Mesenchymal stem cell (in vitro differentiated cells and primary cell): ENCODE results near the gene AQP7.

ENCODE experiments used
- DNase-seq: peaks from one replicate; pipeline ENCODE4 v3.0.0-alpha.2; 2013
- H2AFZ ChIP-seq: one replicate; pipeline ENCODE4 v1.6.1; 2013; ENCODE audit warnings: low read depth, mild to moderate bottlenecking, control low read depth, inconsistent platforms, low read length, moderate library complexity
- H2AK5ac ChIP-seq: 2 replicates; pipeline ENCODE4 v1.6.1; 2013; ENCODE audit warnings: low read length, moderate library complexity, mild to moderate bottlenecking, inconsistent platforms; ENCODE audit not compliant: severe bottlenecking
- H2BK120ac ChIP-seq: one replicate; pipeline ENCODE4 v1.6.1; 2013; ENCODE audit warnings: low read depth, mild to moderate bottlenecking, inconsistent platforms, low read length, moderate library complexity
- H2BK12ac ChIP-seq, 2 experiments: one replicate each; pipeline ENCODE4 v1.6.1; 2013; ENCODE audit warnings: inconsistent platforms in 2 of 2, low read length in 2 of 2, mild to moderate bottlenecking in 2 of 2, moderate library complexity in 2 of 2, control low read depth in 1 of 2
- H2BK15ac ChIP-seq: one replicate; pipeline ENCODE4 v1.6.1; 2013; ENCODE audit warnings: mild to moderate bottlenecking, low read depth, inconsistent platforms; ENCODE audit not compliant: poor library complexity, severe bottlenecking
- H2BK5ac ChIP-seq: 2 replicates; pipeline ENCODE4 v1.6.1; 2013; ENCODE audit warnings: low read depth, mild to moderate bottlenecking, low read length, control low read depth, inconsistent platforms; ENCODE audit not compliant: poor library complexity, severe bottlenecking
- H3K14ac ChIP-seq, 2 experiments: one replicate each; pipeline ENCODE4 v1.6.1; 2013; ENCODE audit warnings: inconsistent platforms in 2 of 2, low read length in 2 of 2, control low read depth in 1 of 2, mild to moderate bottlenecking in 1 of 2, moderate library complexity in 1 of 2
- H3K18ac ChIP-seq, 2 experiments: one replicate each; pipeline ENCODE4 v1.6.1; 2013; ENCODE audit warnings: inconsistent platforms in 2 of 2, low read length in 2 of 2, control low read depth in 1 of 2, low read depth in 1 of 2, mild to moderate bottlenecking in 1 of 2
- H3K23ac ChIP-seq, 2 experiments: one replicate each; pipeline ENCODE4 v1.6.1; 2013; ENCODE audit warnings: inconsistent platforms in 2 of 2, low read length in 2 of 2, mild to moderate bottlenecking in 2 of 2, moderate library complexity in 2 of 2, control low read depth in 1 of 2
- H3K27ac ChIP-seq: 2 replicates; pipeline ENCODE4 v1.5.1; 2013; ENCODE audit warnings: mild to moderate bottlenecking, moderate library complexity, low read length, control low read depth, inconsistent platforms; ENCODE audit not compliant: poor library complexity, severe bottlenecking
- H3K27me3 ChIP-seq, 2 experiments: 2 replicates each; pipeline versions ENCODE4 v1.6.1 to v1.7.0; 2013; ENCODE audit warnings: low read length in 2 of 2, mild to moderate bottlenecking in 2 of 2, moderate library complexity in 2 of 2, control low read depth in 1 of 2, inconsistent platforms in 1 of 2; ENCODE audit not compliant: control insufficient read depth in 1 of 2, insufficient read depth in 1 of 2
- H3K36me3 ChIP-seq, 2 experiments: 2 replicates each; pipeline versions ENCODE4 v1.6.1 to v1.7.0; 2013; ENCODE audit warnings: low read length in 2 of 2, control low read depth in 1 of 2, inconsistent platforms in 1 of 2, low read depth in 1 of 2, mild to moderate bottlenecking in 1 of 2; ENCODE audit not compliant: insufficient read depth in 2 of 2, control insufficient read depth in 1 of 2
- H3K4ac ChIP-seq, 2 experiments: one replicate each; pipeline ENCODE4 v1.6.1; 2013; ENCODE audit warnings: inconsistent platforms in 2 of 2, low read length in 2 of 2, mild to moderate bottlenecking in 2 of 2, moderate library complexity in 2 of 2, control low read depth in 1 of 2, low read depth in 1 of 2
- H3K4me1 ChIP-seq: 2 replicates; pipeline ENCODE4 v1.6.1; 2013; ENCODE audit warnings: low read depth, low read length, control low read depth; ENCODE audit not compliant: control insufficient read depth, insufficient read depth
- H3K4me2 ChIP-seq: 2 replicates; pipeline ENCODE4 v1.6.1; 2013; ENCODE audit warnings: low read length, mild to moderate bottlenecking, inconsistent platforms; ENCODE audit not compliant: poor library complexity, severe bottlenecking
- H3K4me3 ChIP-seq, 2 experiments: 2 replicates each; pipeline versions ENCODE4 v1.5.1 to v1.7.0; 2013; ENCODE audit warnings: low read length in 2 of 2, mild to moderate bottlenecking in 2 of 2, control low read depth in 1 of 2, low read depth in 1 of 2; ENCODE audit not compliant: insufficient read depth in 1 of 2
- H3K79me1 ChIP-seq: replicated peaks from 2 replicates; pipeline ENCODE4 v1.6.1; 2013; ENCODE audit warnings: mild to moderate bottlenecking, control low read depth, low read length, inconsistent platforms; ENCODE audit not compliant: poor library complexity, severe bottlenecking
- H3K9ac ChIP-seq: 2 replicates; pipeline ENCODE4 v1.7.0; 2013; ENCODE audit warnings: mild to moderate bottlenecking, low read length, moderate library complexity
- H3K9me3 ChIP-seq: 2 replicates; pipeline ENCODE4 v1.7.0; 2013; ENCODE audit warnings: mild to moderate bottlenecking, low read length; ENCODE audit not compliant: control insufficient read depth
- H4K8ac ChIP-seq: one replicate; pipeline ENCODE4 v1.6.1; 2013; ENCODE audit warnings: inconsistent platforms, mild to moderate bottlenecking, low read length, moderate library complexity
- H4K91ac ChIP-seq: one replicate; pipeline ENCODE4 v1.6.1; 2013; ENCODE audit warnings: mild to moderate bottlenecking, low read length, inconsistent platforms
- WGBS: methylation state at CpG from one replicate; pipeline ENCODE4 v1.1.7; 2013; ENCODE audit warnings: mixed read lengths; 5-methylcytosine and 5-hydroxymethylcytosine counted together

AQP7 gene

GRCh38 chr9:33419708-33420303, 17.4 kb upstream of the AQP7 start:
- Histone ChIP-seq H3K18ac (no peak overlapping the region), H3K4ac (no peak overlapping the region), H2AK5ac (no peak overlapping the region), H2BK12ac (no peak overlapping the region), H3K4me1 (peaks cover 7% of the 10 kb centered on the region), H3K9ac (no peak overlapping the region), H2BK120ac (no peak overlapping the region), H2BK15ac (no peak overlapping the region), H3K27me3 (peaks cover 21 to 50% of the 10 kb centered on the region in 2 experiments), H3K4me3 (no peak overlapping the region), H2BK5ac (no peak overlapping the region), H4K8ac (no peak overlapping the region), H3K14ac (no peak overlapping the region), H3K36me3 (no peaks in the 10 kb centered on the region), H2AFZ (no peak overlapping the region), H4K91ac (no peak overlapping the region), H3K9me3 (no peaks in the 10 kb centered on the region), H3K4me2 (no peak overlapping the region), H3K27ac (no peak overlapping the region), H3K23ac (no peak overlapping the region), H3K79me1 (no peaks in the 10 kb centered on the region)
- DNase-seq = no peak
- 59% methylated on average over 6 of the region's 10 CpGs for WGBS

DNA sequence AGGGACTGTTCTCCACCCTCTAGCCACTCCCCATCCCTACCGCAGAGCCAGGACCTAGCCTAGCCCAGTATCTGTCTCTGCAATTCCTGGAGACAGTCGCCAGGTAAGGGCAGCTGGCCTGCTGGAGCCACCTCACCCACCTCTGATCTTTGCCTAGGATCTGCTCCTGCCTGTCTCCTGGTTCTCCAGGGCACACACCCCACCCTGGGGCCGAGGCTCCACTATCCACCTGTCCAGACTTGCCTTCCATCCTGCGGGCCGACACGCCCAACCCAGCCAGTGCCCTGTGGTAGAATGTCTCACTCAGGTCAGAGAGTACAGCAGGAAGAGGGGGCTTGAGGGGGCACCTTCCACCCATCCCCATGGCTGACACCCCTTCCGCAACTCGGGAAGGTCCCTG, 15.7 kb upstream of the AQP7 start:
- Histone ChIP-seq H3K9ac (no peak overlapping the region), H3K18ac (no peak overlapping the region), H2BK12ac (no peak overlapping the region), H2AFZ (no peak overlapping the region), H3K9me3 (no peaks in the 10 kb centered on the region), H2BK120ac (no peak overlapping the region), H4K8ac (no peak overlapping the region), H3K4me1 (peaks cover 10% of the 10 kb centered on the region), H4K91ac (no peak overlapping the region), H3K14ac (no peak overlapping the region), H3K27ac (no peak overlapping the region), H3K36me3 (no peaks in the 10 kb centered on the region), H3K4me3 (no peak overlapping the region), H3K79me1 (no peaks in the 10 kb centered on the region), H3K27me3 (peaks cover 24 to 51% of the 10 kb centered on the region in 2 experiments), H2BK5ac (no peak overlapping the region), H3K23ac (no peak overlapping the region), H2BK15ac (no peak overlapping the region), H3K4me2 (no peak overlapping the region), H3K4ac (no peak overlapping the region), H2AK5ac (no peak overlapping the region)
- 80% methylated on average over 2 of the region's 8 CpGs for WGBS
- DNase-seq = no peak

DNA sequence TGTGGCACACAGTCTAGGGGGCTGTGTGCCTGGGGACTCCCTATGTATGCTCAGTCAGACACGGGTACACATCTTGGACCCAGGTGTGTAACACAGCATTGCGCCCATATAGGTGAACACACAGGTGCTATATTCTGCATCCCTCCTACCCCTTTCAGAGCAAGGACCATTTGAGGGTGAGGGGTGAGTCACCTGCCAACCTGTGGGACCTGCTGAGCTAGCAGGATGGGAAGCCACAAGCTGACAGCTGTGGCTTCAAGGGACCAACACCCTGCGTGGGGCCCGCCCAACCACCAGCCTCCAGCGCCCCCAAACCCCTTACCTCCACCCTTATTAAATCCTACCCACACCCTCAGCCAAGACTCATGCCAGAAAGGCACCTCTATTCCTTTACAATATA, 14.6 kb upstream of the AQP7 start:
- no peak overlapping the region for H2BK12ac ChIP-seq
- no peaks in the 10 kb centered on the region for H3K36me3 ChIP-seq
- H3K4ac ChIP-seq = no peak overlapping the region
- H2BK5ac ChIP-seq = no peak overlapping the region
- no peaks in the 10 kb centered on the region for H3K9me3 ChIP-seq
- no peak overlapping the region for H2BK15ac ChIP-seq
- no peak overlapping the region for H3K4me2 ChIP-seq
- peaks cover 10% of the 10 kb centered on the region for H3K4me1 ChIP-seq
- H3K79me1 ChIP-seq = no peaks in the 10 kb centered on the region
- no peak overlapping the region for H3K18ac ChIP-seq
- no peak overlapping the region for H4K91ac ChIP-seq
- no peak for DNase-seq
- no peak overlapping the region for H3K14ac ChIP-seq
- H3K23ac ChIP-seq = no peak overlapping the region
- no peak overlapping the region for H4K8ac ChIP-seq
- H3K9ac ChIP-seq = no peak overlapping the region
- H3K27ac ChIP-seq = no peak overlapping the region
- no peak overlapping the region for H2BK120ac ChIP-seq
- no peak overlapping the region for H2AFZ ChIP-seq
- peaks cover 24 to 48% of the 10 kb centered on the region in 2 experiments for H3K27me3 ChIP-seq
- 59% methylated on average over 5 of the region's 5 CpGs for WGBS
- H3K4me3 ChIP-seq = no peak overlapping the region
- no peak overlapping the region for H2AK5ac ChIP-seq

- Histone ChIP-seq H3K27me3 (peaks cover 25 to 45% of the 10 kb centered on the region in 2 experiments), H3K4me1 (peaks cover 10% of the 10 kb centered on the region)
- WGBS = 11% methylated on average over 9 of the region's 9 CpGs
Measured at GRCh38 chr9:33415501-33416038, 13.2 kb upstream of the AQP7 start.

More at GRCh38 chr9:33415501-33416038, 13.2 kb upstream of the AQP7 start:
- Histone ChIP-seq H3K9ac (no peak overlapping the region), H3K9me3 (no peaks in the 10 kb centered on the region), H3K23ac (no peak overlapping the region), H3K4ac (no peak overlapping the region), H2BK5ac (no peak overlapping the region), H2AK5ac (no peak overlapping the region), H3K27ac (no peak overlapping the region), H2BK120ac (no peak overlapping the region), H3K79me1 (no peaks in the 10 kb centered on the region), H3K14ac (no peak overlapping the region), H3K36me3 (no peaks in the 10 kb centered on the region), H3K4me2 (no peak overlapping the region), H2AFZ (no peak overlapping the region), H4K91ac (no peak overlapping the region), H3K18ac (no peak overlapping the region), H2BK15ac (no peak overlapping the region), H4K8ac (no peak overlapping the region), H2BK12ac (no peak overlapping the region), H3K4me3 (no peak overlapping the region)
- DNase-seq = peak; percentile 39
